Spinal cord (tissue), 10 donors: ENCODE measurements around the gene SNAP25. TPM values are rescaled to one million over a fixed set of nuclear protein-coding genes. Genes with fewer than 3 reads are reported as not detected.

Experiments
- DNase-seq, 6 donors: peaks; one replicate each; pipeline versions ENCODE4 v3.0.0 to v3.0.0-alpha.2; 2013 to 2015; ENCODE audit warnings: low spot score in 6 of 6, low read depth in 4 of 6
- H3K27ac ChIP-seq: one replicate; pipeline ENCODE4 v1.5.1; 2013; ENCODE audit warnings: low read depth, low read length, control low read depth
- H3K27me3 ChIP-seq: one replicate; pipeline ENCODE4 v1.6.1; 2013; ENCODE audit warnings: low read length; ENCODE audit not compliant: control insufficient read depth, insufficient read depth
- H3K36me3 ChIP-seq: one replicate; pipeline ENCODE4 v1.6.1; 2013; ENCODE audit warnings: low read length; ENCODE audit not compliant: control insufficient read depth, insufficient read depth
- H3K4me1 ChIP-seq: one replicate; pipeline ENCODE4 v1.6.1; 2013; ENCODE audit warnings: low read length; ENCODE audit not compliant: control insufficient read depth, insufficient read depth
- H3K4me3 ChIP-seq: one replicate; pipeline ENCODE4 v1.5.1; 2013; ENCODE audit warnings: low read depth, low read length, control low read depth
- H3K9me3 ChIP-seq: one replicate; pipeline ENCODE4 v1.6.1; 2013; ENCODE audit warnings: low read length; ENCODE audit not compliant: control insufficient read depth, insufficient read depth
- WGBS: methylation state at CpG from one replicate; pipeline ENCODE4 v1.1.5; 2013; ENCODE audit warnings: missing lambda C conversion rate; ENCODE audit not compliant: insufficient coverage; 5-methylcytosine and 5-hydroxymethylcytosine counted together
- polyA plus RNA-seq, 2 donors: library from polyadenylated mRNA; unstranded; fragments of 120-200 nt; gene quantifications; one replicate each; pipeline ENCODE4 v1.2.1, GENCODE V29; 2013; ENCODE audit not compliant: insufficient read length in 2 of 2
- total RNA-seq, 2 donors: library from RNA; depleted of rRNA in 1 of 2; stranded (reverse); fragments of 120-200 nt in 1 of 2; fragments of >200 nt in 1 of 2; gene quantifications; one replicate each; pipeline versions ENCODE4 v1.2.3 to v1.2.4, GENCODE V29; 2013 to 2014
- donor health status: healthy.

The SNAP25 gene
- total and polyA plus RNA-seq, 4 donors, result 72.1 to 482 (median 391) TPM

DNA sequence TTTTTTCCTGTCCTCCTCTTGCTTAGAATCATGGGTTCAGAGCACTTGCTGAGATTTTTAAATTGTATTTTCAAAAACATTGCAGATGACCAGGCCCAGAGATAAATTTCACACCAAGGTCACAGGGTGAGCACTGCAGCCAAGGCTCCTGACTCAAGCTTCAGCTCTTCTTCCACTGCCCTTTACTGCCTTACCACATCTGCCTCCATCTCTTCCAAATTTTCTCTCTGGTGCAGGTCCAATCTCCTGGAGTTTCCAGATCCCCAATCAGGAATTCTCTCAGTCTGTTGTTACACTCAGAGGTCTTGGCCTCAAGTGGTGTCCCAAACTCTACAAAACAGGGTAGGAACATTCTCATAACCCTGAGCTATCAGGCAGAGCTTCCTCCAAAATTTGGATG is 12.7 kb downstream of the SNAP25 start:
- no peak for DNase-seq
- Histone ChIP-seq H3K4me1 (no peaks in the 10 kb centered on the region), H3K27me3 (no peaks in the 10 kb centered on the region), H3K9me3 (no peaks in the 10 kb centered on the region), H3K36me3 (no peaks in the 10 kb centered on the region), H3K27ac (no peak overlapping the region), H3K4me3 (no peak overlapping the region)

DNA sequence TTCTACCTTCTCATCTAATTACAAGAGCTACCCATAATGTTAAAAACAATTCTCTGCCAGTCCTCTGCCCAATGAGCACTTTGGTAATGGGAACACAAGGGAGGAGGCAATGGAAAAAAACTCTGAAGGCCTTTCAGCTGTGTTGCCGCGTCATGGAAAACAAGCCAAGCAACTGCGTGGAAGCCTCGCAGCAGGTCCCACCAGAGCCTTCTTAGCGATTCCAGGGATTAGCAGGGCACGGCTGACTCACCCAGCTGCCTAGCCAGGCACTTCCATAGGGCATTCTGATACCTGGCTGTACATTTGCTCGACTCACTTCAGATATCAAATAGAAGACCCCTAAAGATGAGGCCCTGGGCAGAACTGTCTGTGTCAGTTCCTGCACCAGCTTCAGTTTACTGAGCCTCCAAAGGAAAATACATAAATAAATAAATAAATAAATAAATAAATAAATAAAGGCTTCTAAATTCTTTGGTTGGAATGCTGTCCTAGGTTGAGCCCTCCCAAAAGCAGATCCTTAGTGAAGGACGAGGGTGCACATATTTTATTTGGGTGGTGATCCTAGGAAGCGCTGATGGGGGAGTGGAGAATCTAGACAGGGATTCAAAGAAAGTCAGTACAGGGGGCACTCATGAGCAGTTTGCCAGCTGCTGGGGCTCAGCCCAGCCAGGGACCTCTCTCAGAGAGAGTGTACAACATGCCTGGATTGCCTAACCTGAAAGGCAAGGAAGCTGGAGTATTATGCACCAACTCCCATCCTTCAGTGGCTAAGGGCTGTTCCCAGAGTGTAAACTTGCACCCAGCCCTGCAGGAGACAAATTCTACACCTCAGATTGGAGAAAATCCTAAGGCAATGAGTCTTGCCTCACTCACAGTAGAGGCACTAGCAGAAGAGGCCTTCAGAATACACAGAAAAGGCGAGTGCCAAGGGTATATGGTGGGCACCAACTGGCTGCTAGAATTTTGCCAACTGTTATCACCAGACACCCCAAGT is 18.2 kb downstream of the SNAP25 start:
- Histone ChIP-seq H3K36me3 (no peaks in the 10 kb centered on the region), H3K4me1 (peaks cover 13% of the 10 kb centered on the region), H3K9me3 (no peaks in the 10 kb centered on the region), H3K4me3 (no peak overlapping the region), H3K27ac (no peak overlapping the region), H3K27me3 (no peaks in the 10 kb centered on the region)
- DNase-seq, result no peak
- 79% methylated on average over 8 of the region's 10 CpGs for WGBS

DNA sequence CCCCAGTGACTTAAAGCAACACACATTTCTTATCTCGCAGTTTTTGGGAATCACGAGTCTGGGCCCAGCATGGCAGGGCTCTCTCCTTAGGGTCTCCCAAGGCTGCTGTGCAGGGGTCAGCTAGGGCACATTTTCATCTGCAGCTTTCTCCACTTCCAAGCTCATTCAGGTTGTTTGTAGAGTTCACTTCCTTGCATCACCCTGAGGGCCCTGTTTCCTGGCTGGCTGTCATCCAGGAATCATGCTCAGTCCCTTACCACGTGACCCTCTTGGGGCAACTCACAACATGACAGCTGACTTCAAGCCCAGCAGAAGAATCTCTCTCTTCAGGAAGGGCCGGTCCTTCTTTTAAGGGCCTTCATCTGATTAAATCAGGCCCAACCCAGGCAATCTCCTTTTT is 21.3 kb downstream of the SNAP25 start:
- Histone ChIP-seq H3K9me3 (no peaks in the 10 kb centered on the region), H3K27me3 (no peaks in the 10 kb centered on the region), H3K27ac (no peak overlapping the region), H3K4me1 (peaks cover 14% of the 10 kb centered on the region), H3K36me3 (peaks cover 1% of the 10 kb centered on the region), H3K4me3 (no peak overlapping the region)
- WGBS, result 69% methylated on average over 4 of the region's 4 CpGs
- peak in 1 of 6 donors; percentile 18 for DNase-seq

DNA sequence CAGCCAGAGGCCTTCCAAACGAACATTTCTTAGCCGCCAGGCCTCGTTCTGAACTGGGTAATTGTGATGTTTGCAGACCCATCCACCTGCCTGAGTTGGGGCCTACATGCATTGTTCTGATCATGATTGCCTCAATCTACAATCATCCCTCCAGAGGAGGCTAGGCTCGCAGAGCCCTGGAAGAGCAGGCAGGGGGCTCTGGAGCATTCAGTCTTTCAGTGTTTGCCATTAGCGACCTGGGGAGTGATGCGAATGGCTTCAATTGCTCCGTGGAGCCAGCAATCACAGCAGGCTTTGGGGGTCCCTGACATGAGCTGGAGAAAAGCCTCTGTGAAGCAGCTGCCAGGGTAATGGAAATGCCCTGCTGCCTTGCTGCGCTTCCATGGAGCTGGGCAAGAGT is 22.0 kb downstream of the SNAP25 start:
- Histone ChIP-seq H3K27ac (no peak overlapping the region), H3K27me3 (no peaks in the 10 kb centered on the region), H3K4me1 (peaks cover 14% of the 10 kb centered on the region), H3K4me3 (no peak overlapping the region), H3K36me3 (peaks cover 3% of the 10 kb centered on the region), H3K9me3 (no peaks in the 10 kb centered on the region)
- peak in 2 of 6 donors; percentile 29 to 47 for DNase-seq
- WGBS, result 47% methylated on average over 5 of the region's 8 CpGs

DNA sequence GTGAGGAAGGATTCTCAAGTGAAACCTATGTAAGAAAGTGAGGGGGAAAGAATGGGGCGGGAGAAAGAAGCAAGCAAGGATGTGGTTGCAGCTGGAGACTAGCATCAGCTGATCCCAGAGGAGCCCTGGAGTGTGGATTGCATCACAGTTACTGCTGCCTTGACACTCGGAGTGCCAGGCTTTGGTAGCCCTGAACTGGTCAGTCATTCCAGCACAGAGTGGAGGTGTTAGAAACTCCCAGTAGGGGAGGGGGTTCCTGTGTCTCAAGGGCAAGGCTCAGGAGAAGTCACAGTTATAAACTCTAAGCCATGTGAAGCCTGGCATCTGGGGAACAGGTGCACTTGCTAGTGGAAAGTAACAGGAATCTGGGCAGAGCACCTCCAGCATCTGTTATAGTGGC is 23.5 kb downstream of the SNAP25 start:
- DNase-seq, result no peak
- Histone ChIP-seq H3K27me3 (no peaks in the 10 kb centered on the region), H3K4me3 (no peak overlapping the region), H3K27ac (no peak overlapping the region), H3K4me1 (peaks cover 14% of the 10 kb centered on the region), H3K9me3 (no peaks in the 10 kb centered on the region), H3K36me3 (peaks cover 7% of the 10 kb centered on the region)
- 70% methylated on average over 2 of the region's 2 CpGs for WGBS

DNA sequence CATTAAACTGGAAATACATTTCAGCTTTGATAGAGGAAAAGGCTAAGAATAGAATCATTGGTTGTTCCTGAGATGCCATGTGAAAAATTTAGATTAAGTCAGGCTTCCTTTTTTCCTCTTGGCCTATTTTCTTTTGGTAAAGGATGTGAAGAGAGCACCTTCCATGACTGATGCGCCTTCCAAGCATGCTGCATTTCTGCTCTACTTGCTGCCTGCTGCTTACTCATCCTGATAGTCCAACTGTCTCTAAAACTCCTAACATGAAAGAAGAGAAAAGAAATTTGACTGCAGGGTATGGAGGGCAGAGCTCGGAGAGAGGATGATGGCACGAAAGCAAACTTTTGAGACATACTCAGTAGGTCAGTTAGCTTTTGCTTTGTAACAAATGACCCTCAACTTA is 28.8 kb downstream of the SNAP25 start:
- H3K4me1 ChIP-seq, result no peaks in the 10 kb centered on the region
- no peaks in the 10 kb centered on the region for H3K9me3 ChIP-seq
- WGBS, result no CpG with 5 or more reads among the region's 3 CpGs
- no peak for DNase-seq
- H3K36me3 ChIP-seq, result peaks cover 7% of the 10 kb centered on the region
- no peak overlapping the region for H3K4me3 ChIP-seq
- no peaks in the 10 kb centered on the region for H3K27me3 ChIP-seq
- no peak overlapping the region for H3K27ac ChIP-seq

DNA sequence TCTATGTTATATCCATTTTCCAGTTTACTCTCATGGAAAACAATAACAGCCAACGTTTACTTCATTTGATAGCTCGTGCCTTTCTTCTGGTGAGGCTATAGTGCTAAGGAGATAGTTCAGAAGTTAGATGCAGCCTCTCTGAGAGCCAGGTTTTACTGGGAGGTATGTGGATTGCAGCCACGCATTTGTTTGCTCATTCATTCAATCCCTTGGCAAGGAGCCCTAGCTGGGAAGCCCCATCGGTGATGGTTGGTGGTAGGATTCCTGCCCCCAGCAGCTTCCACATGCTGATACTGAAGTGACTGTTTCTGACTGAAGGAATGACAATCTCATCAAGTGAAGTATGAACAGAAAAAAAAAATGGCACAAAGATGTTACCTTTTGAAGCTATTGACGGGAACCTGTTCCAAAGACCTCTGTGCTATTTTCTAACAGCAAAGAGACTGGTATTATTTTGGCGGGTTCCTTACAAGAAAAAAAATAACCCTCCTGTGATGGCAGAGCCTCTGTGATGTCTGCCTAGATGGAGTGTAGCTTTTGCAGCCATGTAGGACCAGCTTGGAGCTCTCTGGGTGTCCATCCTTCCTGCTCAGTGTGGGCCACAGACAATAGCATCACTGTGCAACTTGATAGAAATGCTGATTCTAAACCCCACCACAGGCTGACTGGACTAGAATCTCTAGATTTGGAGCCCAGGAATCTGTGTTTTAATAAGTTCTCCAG is 30.6 kb downstream of the SNAP25 start:
- Histone ChIP-seq H3K36me3 (peaks cover 7% of the 10 kb centered on the region), H3K4me1 (no peaks in the 10 kb centered on the region), H3K4me3 (no peak overlapping the region), H3K27me3 (no peaks in the 10 kb centered on the region), H3K27ac (no peak overlapping the region), H3K9me3 (no peaks in the 10 kb centered on the region)
- 52% methylated on average over 4 of the region's 6 CpGs for whole genome bisulfite sequencing
- no peak for DNase-seq

DNA sequence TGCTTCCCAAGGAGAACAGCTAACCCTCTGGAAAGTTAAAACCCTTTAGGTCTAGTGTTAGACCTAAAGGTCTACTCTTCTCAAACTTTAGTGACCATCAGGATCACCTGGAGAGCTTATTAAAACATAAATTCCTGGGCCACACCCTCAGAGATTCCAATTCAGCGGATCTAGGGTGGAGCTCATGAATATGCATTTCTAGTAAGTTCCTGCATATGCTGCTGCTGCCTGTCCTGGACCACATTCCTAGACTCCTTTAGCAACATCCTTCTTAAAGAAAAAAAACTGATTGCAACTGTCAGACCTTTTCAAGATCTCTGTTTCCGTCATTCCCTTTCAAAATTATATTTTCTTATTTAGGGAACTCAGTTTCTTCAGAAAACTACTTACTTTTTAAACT is 31.2 kb downstream of the SNAP25 start:
- no peak for DNase-seq
- peaks cover 6% of the 10 kb centered on the region for H3K36me3 ChIP-seq
- WGBS, result 100% methylated on average over 1 of the region's 2 CpGs
- H3K4me1 ChIP-seq, result no peaks in the 10 kb centered on the region
- H3K27ac ChIP-seq, result no peak overlapping the region
- no peaks in the 10 kb centered on the region for H3K9me3 ChIP-seq
- H3K4me3 ChIP-seq, result no peak overlapping the region
- H3K27me3 ChIP-seq, result no peaks in the 10 kb centered on the region

DNA sequence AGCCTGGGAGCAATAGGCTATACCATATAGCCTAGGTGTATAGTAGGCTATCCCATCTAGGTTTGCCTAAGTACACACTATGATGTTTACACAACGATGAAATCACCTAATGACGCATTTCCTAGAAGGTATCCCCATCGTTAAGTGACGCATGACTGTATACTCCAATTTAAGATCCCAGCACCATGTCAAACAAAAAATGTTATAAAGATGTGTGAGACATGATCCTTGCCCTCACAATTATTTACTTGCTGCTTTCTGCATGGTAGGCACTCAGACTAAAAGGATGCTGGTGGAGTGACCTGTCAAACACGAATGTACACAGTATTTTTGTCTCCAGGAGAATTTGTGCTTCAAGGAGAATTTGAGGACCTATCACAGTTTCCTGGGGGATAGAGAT is 32.3 kb downstream of the SNAP25 start:
- Histone ChIP-seq H3K4me3 (no peak overlapping the region), H3K4me1 (no peaks in the 10 kb centered on the region), H3K9me3 (no peaks in the 10 kb centered on the region), H3K27me3 (no peaks in the 10 kb centered on the region), H3K36me3 (peaks cover 3% of the 10 kb centered on the region), H3K27ac (no peak overlapping the region)
- no peak for DNase-seq
- WGBS, result 85% methylated on average over 1 of the region's 5 CpGs
